OCI-LY7 (cell line): ENCODE measurements around the gene SAYSD1.

ENCODE experiments used
- CTCF ChIP-seq: fragments of 200-600 bp; sonication (generic); conservative IDR thresholded peaks from 2 replicates; pipeline ENCODE4 v1.5.1; 2014; ENCODE audit warnings: mild to moderate bottlenecking, antibody characterized with exemption, low read length, moderate library complexity, mixed read lengths
- EZH2phosphoT487 ChIP-seq: fragments of 200-600 bp; sonication (generic); IDR thresholded peaks from 2 replicates; pipeline ENCODE4 v1.6.1; 2018; ENCODE audit warnings: low read depth, borderline replicate concordance, mild to moderate bottlenecking, mixed run types, antibody characterized with exemption, low read length, moderate library complexity, mixed read lengths

DNA sequence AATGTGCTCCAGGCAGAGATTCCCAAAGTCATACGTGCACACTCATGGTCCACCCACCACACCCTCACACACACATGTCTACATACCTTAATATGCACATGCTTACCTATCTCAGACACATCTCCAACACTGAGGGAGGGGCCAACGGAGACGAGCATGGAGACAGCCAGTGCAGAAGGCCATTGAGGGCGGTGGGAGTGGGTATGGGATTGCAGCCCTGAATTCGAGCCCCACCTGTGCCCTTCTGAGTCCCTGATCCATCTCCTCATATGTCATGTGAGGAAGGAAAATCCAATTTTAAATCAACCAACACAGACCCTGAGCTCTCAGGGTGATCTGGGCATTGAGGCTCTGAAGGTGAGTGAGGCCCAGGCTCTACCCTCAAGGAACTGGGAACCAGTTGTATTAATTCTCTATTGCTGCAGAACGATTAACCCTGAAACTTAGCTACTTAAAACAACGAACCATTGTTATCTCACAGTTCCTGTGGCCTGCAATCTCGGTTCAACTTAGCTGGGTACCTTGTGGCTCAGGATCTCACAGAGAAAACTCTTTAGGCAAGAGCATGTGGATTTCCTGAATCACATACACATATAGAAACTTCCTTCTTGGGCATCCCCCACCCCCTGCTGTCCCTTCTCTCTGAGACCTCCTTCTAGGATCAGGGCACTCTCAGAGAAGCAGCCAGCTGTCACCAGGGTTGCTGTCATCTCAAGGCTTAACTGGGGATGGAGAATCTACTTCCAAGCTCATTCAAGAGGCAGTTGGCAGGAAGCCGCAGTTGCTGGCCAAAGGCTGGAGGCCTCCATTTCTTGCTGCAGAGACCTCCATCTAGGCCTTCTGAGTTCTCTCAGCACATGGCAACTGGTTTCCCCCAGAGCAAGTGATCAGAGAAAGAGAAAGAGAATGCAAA lies 38.1 kb downstream of the SAYSD1 start:
- no peak for TF ChIP-seq EZH2phosphoT487
- no peak for TF ChIP-seq CTCF
